ENCODE measurements around the gene STK4. TPM values are rescaled to one million over a fixed set of nuclear protein-coding genes. Genes with fewer than 3 reads are reported as not detected.

Gene STK4
- total RNA-seq, 1 experiment from 2014 or later, result 41.2 TPM

DNA sequence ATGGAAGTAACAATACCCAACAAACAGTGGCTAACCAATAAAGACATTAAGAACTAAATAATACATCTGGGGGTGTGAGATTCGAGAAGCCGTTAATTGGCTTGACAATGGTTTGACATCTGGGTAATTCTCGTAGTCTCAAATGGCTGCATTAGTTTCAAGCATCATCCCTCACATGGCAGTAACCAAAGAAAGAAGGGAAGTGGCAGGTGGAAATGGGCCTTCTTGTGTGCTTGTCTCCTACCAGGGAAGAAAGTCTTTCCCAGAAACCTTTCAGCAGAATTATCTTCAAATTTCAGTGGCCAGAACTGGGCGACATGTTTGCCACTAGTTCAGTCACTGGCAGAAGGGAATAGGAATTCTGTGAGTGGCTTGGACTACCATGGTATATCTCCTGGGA is 10.4 kb downstream of the STK4 start:
- Mint-ChIP-seq H3K9me3 (no peaks in the 10 kb centered on the region), H3K4me3 (no peak overlapping the region), H3K36me3 (peaks cover 47% of the 10 kb centered on the region), H3K27me3 (ENCODE audit: low read depth) (no peaks in the 10 kb centered on the region), H3K4me1 (no peaks in the 10 kb centered on the region), H3K27ac (no peak overlapping the region)
- ChIA-PET CTCF (interaction anchor here (0.6 kb wide), 1 partner anchor 417 kb away, joined by 3 read pairs; no protein-coding TSS in a partner anchor), POLR2A (no interaction called here)
- DNase-seq (ENCODE audit: low spot score) (no peak), ATAC-seq (no peak)
- TF ChIP-seq MYBL2 (CRISPR knock-in tag; IDR thresholded peaks at IDR 0.05) (no peak), CREB1 (CRISPR knock-in tag; IDR thresholded peaks at IDR 0.05) (no peak), FOXJ3 (CRISPR knock-in tag; IDR thresholded peaks at IDR 0.05; ENCODE audit: borderline replicate concordance) (no peak), ZNF281 (CRISPR knock-in tag; IDR thresholded peaks at IDR 0.05) (no peak), NFE2L1 (CRISPR knock-in tag; IDR thresholded peaks at IDR 0.05) (no peak), ELF4 (CRISPR knock-in tag; IDR thresholded peaks at IDR 0.05; ENCODE audit: low read depth) (no peak), USF2 (CRISPR knock-in tag; IDR thresholded peaks at IDR 0.05) (no peak), ZNF263 (CRISPR knock-in tag; IDR thresholded peaks at IDR 0.05; ENCODE audit: low read depth) (no peak), ATF1 (CRISPR knock-in tag; IDR thresholded peaks at IDR 0.05) (no peak), PRDM15 (CRISPR knock-in tag; IDR thresholded peaks at IDR 0.05) (no peak), GTF2I (CRISPR knock-in tag; conservative IDR thresholded peaks at IDR 0.05) (no peak), TEAD1 (CRISPR knock-in tag; IDR thresholded peaks at IDR 0.05) (no peak), ETV6 (CRISPR knock-in tag; IDR thresholded peaks at IDR 0.05) (no peak), PRRX2 (CRISPR knock-in tag; IDR thresholded peaks at IDR 0.05) (no peak), ZBTB43 (CRISPR knock-in tag; IDR thresholded peaks at IDR 0.05) (no peak)
- TF ChIP-seq, protein P1, sequence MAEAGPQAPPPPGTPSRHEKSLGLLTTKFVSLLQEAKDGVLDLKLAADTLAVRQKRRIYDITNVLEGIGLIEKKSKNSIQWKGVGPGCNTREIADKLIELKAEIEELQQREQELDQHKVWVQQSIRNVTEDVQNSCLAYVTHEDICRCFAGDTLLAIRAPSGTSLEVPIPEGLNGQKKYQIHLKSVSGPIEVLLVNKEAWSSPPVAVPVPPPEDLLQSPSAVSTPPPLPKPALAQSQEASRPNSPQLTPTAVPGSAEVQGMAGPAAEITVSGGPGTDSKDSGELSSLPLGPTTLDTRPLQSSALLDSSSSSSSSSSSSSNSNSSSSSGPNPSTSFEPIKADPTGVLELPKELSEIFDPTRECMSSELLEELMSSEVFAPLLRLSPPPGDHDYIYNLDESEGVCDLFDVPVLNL (CRISPR knock-in tag; IDR thresholded peaks at IDR 0.05; ENCODE audit: borderline replicate concordance, low read depth), result no peak
- TF ChIP-seq, protein P2, sequence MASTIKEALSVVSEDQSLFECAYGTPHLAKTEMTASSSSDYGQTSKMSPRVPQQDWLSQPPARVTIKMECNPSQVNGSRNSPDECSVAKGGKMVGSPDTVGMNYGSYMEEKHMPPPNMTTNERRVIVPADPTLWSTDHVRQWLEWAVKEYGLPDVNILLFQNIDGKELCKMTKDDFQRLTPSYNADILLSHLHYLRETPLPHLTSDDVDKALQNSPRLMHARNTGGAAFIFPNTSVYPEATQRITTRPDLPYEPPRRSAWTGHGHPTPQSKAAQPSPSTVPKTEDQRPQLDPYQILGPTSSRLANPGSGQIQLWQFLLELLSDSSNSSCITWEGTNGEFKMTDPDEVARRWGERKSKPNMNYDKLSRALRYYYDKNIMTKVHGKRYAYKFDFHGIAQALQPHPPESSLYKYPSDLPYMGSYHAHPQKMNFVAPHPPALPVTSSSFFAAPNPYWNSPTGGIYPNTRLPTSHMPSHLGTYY (CRISPR knock-in tag; IDR thresholded peaks at IDR 0.05), result no peak
- TF ChIP-seq, protein P3, sequence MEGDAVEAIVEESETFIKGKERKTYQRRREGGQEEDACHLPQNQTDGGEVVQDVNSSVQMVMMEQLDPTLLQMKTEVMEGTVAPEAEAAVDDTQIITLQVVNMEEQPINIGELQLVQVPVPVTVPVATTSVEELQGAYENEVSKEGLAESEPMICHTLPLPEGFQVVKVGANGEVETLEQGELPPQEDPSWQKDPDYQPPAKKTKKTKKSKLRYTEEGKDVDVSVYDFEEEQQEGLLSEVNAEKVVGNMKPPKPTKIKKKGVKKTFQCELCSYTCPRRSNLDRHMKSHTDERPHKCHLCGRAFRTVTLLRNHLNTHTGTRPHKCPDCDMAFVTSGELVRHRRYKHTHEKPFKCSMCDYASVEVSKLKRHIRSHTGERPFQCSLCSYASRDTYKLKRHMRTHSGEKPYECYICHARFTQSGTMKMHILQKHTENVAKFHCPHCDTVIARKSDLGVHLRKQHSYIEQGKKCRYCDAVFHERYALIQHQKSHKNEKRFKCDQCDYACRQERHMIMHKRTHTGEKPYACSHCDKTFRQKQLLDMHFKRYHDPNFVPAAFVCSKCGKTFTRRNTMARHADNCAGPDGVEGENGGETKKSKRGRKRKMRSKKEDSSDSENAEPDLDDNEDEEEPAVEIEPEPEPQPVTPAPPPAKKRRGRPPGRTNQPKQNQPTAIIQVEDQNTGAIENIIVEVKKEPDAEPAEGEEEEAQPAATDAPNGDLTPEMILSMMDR (IDR thresholded peaks at IDR 0.05), result no peak
- TF ChIP-seq, protein P4, sequence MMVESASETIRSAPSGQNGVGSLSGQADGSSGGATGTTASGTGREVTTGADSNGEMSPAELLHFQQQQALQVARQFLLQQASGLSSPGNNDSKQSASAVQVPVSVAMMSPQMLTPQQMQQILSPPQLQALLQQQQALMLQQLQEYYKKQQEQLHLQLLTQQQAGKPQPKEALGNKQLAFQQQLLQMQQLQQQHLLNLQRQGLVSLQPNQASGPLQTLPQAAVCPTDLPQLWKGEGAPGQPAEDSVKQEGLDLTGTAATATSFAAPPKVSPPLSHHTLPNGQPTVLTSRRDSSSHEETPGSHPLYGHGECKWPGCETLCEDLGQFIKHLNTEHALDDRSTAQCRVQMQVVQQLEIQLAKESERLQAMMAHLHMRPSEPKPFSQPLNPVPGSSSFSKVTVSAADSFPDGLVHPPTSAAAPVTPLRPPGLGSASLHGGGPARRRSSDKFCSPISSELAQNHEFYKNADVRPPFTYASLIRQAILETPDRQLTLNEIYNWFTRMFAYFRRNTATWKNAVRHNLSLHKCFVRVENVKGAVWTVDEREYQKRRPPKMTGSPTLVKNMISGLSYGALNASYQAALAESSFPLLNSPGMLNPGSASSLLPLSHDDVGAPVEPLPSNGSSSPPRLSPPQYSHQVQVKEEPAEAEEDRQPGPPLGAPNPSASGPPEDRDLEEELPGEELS (CRISPR knock-in tag; IDR thresholded peaks at IDR 0.05), result no peak
